Peyer's patch (tissue), 4 donors: ENCODE results near the gene MRPL42.
"Not testable (repeated sequence)": the region's sequence is repeated elsewhere in the genome, so short reads cannot be mapped to it uniquely, and the experiment has no call there.

ENCODE experiments used
- CTCF ChIP-seq, 6 experiments: fragments of 450-650 bp in 4 of 6; fragments of 200-600 bp in 2 of 6; sonication (generic) in 1 of 6; IDR thresholded peaks; one replicate each; pipeline ENCODE4 v1.5.1; 2017 to 2019; ENCODE audit warnings: antibody characterized with exemption in 6 of 6, mild to moderate bottlenecking in 3 of 6, moderate library complexity in 1 of 6
- POLR2A ChIP-seq, 2 donors: fragments of 450-650 bp; IDR thresholded peaks; one replicate each; pipeline ENCODE4 v1.5.1; 2017; ENCODE audit warnings: antibody characterized with exemption in 2 of 2, mild to moderate bottlenecking in 2 of 2, moderate library complexity in 2 of 2

GRCh38 chr12:93492808-93493207 lies 25.5 kb downstream of the MRPL42 start:
- not testable (repeated sequence) for TF ChIP-seq CTCF, POLR2A (IDR thresholded peaks at IDR 0.05)
